ENCODE measurements around the gene RNF182.

DNA sequence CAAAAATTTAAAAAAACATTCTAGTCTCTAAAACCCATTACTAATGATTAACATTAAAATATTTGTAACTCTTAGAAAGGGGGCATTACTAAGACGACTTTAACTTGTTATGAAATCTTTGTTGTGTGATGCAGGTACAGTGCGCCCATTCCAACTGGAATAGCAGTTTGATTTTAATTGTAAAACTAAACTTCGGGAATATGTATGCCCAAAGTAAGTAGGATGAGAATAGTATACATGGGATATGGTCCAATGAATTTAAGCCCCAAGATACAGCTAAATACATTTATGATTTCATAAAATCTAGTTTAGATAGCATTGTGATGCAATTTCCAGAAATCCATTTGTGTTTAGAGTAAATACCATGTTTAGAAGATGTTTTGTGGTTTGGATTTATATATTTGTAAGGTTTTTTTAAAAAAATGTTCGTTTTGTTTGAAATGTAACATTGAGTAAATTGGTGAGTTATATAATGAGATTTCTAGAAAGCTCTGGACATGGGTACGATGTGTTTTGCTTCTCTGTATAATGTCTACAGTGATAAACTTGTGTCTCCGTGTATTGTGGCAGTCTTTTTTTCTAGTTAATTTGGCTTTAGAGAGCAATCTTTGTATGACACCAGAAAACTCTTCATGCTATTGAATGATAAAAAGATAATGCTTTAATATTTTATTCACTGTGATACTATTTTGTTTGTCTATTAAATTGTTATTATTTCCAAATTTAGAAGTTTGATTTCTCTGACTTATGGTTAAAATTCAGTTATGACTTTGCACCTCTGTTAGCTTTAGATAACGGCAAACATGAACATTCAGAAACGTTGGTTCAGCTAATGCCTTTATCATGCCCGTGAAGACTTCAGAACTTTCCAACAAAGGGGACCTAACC is 54.8 kb downstream of the RNF182 start:
- TF ChIP-seq, protein P1, sequence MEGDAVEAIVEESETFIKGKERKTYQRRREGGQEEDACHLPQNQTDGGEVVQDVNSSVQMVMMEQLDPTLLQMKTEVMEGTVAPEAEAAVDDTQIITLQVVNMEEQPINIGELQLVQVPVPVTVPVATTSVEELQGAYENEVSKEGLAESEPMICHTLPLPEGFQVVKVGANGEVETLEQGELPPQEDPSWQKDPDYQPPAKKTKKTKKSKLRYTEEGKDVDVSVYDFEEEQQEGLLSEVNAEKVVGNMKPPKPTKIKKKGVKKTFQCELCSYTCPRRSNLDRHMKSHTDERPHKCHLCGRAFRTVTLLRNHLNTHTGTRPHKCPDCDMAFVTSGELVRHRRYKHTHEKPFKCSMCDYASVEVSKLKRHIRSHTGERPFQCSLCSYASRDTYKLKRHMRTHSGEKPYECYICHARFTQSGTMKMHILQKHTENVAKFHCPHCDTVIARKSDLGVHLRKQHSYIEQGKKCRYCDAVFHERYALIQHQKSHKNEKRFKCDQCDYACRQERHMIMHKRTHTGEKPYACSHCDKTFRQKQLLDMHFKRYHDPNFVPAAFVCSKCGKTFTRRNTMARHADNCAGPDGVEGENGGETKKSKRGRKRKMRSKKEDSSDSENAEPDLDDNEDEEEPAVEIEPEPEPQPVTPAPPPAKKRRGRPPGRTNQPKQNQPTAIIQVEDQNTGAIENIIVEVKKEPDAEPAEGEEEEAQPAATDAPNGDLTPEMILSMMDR (IDR thresholded peaks at IDR 0.05; ENCODE audit: insufficient read depth, low read length), result no peak
- TF ChIP-seq, protein P2, sequence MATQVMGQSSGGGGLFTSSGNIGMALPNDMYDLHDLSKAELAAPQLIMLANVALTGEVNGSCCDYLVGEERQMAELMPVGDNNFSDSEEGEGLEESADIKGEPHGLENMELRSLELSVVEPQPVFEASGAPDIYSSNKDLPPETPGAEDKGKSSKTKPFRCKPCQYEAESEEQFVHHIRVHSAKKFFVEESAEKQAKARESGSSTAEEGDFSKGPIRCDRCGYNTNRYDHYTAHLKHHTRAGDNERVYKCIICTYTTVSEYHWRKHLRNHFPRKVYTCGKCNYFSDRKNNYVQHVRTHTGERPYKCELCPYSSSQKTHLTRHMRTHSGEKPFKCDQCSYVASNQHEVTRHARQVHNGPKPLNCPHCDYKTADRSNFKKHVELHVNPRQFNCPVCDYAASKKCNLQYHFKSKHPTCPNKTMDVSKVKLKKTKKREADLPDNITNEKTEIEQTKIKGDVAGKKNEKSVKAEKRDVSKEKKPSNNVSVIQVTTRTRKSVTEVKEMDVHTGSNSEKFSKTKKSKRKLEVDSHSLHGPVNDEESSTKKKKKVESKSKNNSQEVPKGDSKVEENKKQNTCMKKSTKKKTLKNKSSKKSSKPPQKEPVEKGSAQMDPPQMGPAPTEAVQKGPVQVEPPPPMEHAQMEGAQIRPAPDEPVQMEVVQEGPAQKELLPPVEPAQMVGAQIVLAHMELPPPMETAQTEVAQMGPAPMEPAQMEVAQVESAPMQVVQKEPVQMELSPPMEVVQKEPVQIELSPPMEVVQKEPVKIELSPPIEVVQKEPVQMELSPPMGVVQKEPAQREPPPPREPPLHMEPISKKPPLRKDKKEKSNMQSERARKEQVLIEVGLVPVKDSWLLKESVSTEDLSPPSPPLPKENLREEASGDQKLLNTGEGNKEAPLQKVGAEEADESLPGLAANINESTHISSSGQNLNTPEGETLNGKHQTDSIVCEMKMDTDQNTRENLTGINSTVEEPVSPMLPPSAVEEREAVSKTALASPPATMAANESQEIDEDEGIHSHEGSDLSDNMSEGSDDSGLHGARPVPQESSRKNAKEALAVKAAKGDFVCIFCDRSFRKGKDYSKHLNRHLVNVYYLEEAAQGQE (IDR thresholded peaks at IDR 0.05; ENCODE audit: insufficient replicate concordance, low read depth), result no peak
- TF ChIP-seq POLR2AphosphoS5 (IDR thresholded peaks at IDR 0.05; ENCODE audit: low read depth), result no peak
- no peak for TF ChIP-seq GABPA (IDR thresholded peaks at IDR 0.05; ENCODE audit: low read depth)
- no peak for TF ChIP-seq SPI1 (IDR thresholded peaks at IDR 0.05; ENCODE audit: borderline replicate concordance, low read depth)
